Testis (tissue), 2 donors: ENCODE data around the gene NTNG2.

Source experiments
- POLR2A ChIP-seq: fragments of 450-650 bp; IDR thresholded peaks from one replicate; pipeline ENCODE4 v1.6.1; 2017; ENCODE audit warnings: antibody characterized with exemption, mild to moderate bottlenecking, moderate library complexity
- TF ChIP-seq, protein P1 (sequence below), 3 experiments: fragments of 450-650 bp in 2 of 3; fragments of 200-600 bp in 1 of 3; sonication (generic) in 1 of 3; IDR thresholded peaks; one replicate each; pipeline ENCODE4 v1.5.1; 2016 to 2019; ENCODE audit warnings: antibody characterized with exemption in 3 of 3, mild to moderate bottlenecking in 2 of 3, moderate library complexity in 1 of 3

DNA sequence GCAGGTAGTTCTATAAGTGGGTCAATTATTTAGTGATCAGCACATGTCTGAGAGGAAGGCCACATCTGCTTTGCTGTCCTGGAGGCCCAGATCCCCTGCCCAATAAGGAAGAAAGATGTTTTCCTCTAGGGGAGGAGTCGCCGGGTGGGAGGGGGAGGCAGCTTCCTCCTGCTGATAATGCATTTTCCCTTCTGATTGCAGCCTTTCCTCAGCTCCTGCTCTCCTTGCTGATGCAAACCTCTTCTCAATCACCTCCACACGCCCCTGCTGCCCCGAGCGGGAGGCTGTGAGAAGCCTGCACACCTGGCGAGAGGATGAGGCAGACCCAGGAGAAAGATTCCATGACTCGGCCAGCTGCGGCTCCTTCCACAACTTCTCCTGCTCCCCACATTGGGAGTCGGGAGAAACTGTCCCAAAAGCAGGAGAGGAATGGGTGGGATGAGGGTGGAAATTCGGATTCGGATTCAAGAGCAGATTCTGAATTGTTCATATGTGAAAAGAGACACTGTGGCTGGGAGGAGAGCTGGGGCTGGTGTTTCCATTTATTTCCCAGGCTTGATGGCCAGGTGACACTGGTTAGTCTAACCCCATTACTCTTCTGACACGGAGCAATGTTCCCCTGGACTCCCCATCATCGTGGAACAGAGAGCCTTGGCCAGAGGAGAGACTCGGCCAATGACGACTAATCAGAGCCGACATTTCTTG is 6.8 kb upstream of the NTNG2 start:
- TF ChIP-seq, protein P1, sequence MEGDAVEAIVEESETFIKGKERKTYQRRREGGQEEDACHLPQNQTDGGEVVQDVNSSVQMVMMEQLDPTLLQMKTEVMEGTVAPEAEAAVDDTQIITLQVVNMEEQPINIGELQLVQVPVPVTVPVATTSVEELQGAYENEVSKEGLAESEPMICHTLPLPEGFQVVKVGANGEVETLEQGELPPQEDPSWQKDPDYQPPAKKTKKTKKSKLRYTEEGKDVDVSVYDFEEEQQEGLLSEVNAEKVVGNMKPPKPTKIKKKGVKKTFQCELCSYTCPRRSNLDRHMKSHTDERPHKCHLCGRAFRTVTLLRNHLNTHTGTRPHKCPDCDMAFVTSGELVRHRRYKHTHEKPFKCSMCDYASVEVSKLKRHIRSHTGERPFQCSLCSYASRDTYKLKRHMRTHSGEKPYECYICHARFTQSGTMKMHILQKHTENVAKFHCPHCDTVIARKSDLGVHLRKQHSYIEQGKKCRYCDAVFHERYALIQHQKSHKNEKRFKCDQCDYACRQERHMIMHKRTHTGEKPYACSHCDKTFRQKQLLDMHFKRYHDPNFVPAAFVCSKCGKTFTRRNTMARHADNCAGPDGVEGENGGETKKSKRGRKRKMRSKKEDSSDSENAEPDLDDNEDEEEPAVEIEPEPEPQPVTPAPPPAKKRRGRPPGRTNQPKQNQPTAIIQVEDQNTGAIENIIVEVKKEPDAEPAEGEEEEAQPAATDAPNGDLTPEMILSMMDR (IDR thresholded peaks at IDR 0.05) = no peak
- TF ChIP-seq POLR2A = no peak
